ENCODE data around the gene TUBGCP2.

- TF ChIP-seq CTCF (IDR thresholded peaks at IDR 0.05): no peak
- no peak for TF ChIP-seq POLR2A (IDR thresholded peaks at IDR 0.05)
Observed at GRCh38 chr10:133302230-133302629, 6.4 kb downstream of the TUBGCP2 start.
